ENCODE results near the gene PRKAG1.
A peak's percentile ranks its signal among the peaks of the same experiment; 100 is the strongest.

Gene PRKAG1

DNA sequence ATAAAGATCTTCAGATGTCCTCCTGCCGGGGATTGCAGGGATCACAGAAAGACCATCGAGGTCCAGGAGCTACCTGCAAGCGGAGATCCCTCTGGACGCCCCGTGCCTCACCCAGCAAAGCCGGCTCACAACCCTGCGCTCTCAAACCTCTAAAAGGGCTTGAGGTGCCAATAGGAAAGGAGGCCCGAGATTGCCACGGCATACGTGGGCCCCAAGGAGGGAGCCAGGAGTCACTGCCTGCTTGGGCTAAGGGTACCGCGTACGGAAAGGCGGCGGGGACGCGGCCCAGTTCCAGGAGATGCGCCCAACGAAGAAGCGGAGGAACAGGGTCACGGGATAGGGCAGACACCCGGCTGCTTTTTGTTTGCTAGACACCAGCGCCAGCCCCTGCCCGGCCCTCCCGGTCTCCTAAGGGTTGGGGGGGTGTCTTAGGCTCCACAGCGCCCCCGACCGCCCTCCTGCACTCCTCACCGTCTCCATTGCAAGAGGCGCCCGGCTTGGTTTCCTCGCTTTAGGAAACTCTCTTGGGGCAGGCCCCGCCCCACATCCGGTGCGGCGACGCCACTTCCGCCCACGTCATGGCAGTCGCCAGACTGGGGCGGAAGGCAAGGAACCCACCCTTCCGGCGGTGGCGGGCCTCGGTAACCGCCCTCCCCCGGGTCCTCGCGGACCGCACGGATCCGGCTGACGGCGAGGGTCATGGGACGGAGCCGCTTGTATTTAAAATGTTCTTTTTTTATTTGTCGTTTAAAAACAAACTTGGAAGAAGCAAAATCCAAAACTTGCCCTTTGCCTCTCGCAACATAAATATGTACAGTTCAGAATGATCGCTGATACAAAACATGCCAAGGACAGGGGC is at the start of gene PRKAG1 (continued):
- peak; percentile 69; the same call in 1 of the 2 replicates for TF ChIP-seq KLF10 (tag by site-specific recombination; IDR thresholded peaks at IDR 0.05)
- TF ChIP-seq, protein P1, sequence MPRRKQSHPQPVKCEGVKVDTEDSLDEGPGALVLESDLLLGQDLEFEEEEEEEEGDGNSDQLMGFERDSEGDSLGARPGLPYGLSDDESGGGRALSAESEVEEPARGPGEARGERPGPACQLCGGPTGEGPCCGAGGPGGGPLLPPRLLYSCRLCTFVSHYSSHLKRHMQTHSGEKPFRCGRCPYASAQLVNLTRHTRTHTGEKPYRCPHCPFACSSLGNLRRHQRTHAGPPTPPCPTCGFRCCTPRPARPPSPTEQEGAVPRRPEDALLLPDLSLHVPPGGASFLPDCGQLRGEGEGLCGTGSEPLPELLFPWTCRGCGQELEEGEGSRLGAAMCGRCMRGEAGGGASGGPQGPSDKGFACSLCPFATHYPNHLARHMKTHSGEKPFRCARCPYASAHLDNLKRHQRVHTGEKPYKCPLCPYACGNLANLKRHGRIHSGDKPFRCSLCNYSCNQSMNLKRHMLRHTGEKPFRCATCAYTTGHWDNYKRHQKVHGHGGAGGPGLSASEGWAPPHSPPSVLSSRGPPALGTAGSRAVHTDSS (tag by site-specific recombination; IDR thresholded peaks at IDR 0.05) = no peak
- TF ChIP-seq KLF1 (tag by site-specific recombination; IDR thresholded peaks at IDR 0.05) = peak; percentile 89
- no peak for TF ChIP-seq SCRT2 (tag by site-specific recombination; IDR thresholded peaks at IDR 0.05)
- TF ChIP-seq ZFP37 (tag by site-specific recombination; IDR thresholded peaks at IDR 0.05) = peak; percentile 87; the same call in 1 of the 2 replicates
- TF ChIP-seq ZSCAN30 (tag by site-specific recombination; IDR thresholded peaks at IDR 0.05) = peak; percentile 87
- TF ChIP-seq, protein P2, sequence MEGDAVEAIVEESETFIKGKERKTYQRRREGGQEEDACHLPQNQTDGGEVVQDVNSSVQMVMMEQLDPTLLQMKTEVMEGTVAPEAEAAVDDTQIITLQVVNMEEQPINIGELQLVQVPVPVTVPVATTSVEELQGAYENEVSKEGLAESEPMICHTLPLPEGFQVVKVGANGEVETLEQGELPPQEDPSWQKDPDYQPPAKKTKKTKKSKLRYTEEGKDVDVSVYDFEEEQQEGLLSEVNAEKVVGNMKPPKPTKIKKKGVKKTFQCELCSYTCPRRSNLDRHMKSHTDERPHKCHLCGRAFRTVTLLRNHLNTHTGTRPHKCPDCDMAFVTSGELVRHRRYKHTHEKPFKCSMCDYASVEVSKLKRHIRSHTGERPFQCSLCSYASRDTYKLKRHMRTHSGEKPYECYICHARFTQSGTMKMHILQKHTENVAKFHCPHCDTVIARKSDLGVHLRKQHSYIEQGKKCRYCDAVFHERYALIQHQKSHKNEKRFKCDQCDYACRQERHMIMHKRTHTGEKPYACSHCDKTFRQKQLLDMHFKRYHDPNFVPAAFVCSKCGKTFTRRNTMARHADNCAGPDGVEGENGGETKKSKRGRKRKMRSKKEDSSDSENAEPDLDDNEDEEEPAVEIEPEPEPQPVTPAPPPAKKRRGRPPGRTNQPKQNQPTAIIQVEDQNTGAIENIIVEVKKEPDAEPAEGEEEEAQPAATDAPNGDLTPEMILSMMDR (tag by site-specific recombination; IDR thresholded peaks at IDR 0.05) = peak; percentile 91
- TF ChIP-seq, protein P3, sequence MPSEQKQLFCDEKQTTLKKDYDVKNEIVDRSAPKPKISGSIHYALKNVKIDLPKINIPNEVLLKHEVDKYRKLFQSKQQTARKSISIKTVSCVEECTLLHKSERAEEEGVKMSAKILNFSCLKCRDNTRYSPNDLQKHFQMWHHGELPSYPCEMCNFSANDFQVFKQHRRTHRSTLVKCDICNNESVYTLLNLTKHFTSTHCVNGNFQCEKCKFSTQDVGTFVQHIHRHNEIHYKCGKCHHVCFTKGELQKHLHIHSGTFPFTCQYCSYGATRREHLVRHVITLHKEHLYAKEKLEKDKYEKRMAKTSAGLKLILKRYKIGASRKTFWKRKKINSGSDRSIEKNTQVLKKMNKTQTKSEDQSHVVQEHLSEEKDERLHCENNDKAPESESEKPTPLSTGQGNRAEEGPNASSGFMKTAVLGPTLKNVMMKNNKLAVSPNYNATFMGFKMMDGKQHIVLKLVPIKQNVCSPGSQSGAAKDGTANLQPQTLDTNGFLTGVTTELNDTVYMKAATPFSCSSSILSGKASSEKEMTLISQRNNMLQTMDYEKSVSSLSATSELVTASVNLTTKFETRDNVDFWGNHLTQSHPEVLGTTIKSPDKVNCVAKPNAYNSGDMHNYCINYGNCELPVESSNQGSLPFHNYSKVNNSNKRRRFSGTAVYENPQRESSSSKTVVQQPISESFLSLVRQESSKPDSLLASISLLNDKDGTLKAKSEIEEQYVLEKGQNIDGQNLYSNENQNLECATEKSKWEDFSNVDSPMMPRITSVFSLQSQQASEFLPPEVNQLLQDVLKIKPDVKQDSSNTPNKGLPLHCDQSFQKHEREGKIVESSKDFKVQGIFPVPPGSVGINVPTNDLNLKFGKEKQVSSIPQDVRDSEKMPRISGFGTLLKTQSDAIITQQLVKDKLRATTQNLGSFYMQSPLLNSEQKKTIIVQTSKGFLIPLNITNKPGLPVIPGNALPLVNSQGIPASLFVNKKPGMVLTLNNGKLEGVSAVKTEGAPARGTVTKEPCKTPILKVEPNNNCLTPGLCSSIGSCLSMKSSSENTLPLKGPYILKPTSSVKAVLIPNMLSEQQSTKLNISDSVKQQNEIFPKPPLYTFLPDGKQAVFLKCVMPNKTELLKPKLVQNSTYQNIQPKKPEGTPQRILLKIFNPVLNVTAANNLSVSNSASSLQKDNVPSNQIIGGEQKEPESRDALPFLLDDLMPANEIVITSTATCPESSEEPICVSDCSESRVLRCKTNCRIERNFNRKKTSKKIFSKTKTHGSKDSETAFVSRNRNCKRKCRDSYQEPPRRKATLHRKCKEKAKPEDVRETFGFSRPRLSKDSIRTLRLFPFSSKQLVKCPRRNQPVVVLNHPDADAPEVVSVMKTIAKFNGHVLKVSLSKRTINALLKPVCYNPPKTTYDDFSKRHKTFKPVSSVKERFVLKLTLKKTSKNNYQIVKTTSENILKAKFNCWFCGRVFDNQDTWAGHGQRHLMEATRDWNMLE (tag by site-specific recombination; conservative IDR thresholded peaks at IDR 0.05; ENCODE audit: low read depth) = peak; percentile 86
- no peak for TF ChIP-seq ZNF202 (tag by site-specific recombination; IDR thresholded peaks at IDR 0.05; ENCODE audit: borderline replicate concordance)
- TF ChIP-seq, protein P4, sequence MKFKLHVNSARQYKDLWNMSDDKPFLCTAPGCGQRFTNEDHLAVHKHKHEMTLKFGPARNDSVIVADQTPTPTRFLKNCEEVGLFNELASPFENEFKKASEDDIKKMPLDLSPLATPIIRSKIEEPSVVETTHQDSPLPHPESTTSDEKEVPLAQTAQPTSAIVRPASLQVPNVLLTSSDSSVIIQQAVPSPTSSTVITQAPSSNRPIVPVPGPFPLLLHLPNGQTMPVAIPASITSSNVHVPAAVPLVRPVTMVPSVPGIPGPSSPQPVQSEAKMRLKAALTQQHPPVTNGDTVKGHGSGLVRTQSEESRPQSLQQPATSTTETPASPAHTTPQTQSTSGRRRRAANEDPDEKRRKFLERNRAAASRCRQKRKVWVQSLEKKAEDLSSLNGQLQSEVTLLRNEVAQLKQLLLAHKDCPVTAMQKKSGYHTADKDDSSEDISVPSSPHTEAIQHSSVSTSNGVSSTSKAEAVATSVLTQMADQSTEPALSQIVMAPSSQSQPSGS (tag by site-specific recombination; IDR thresholded peaks at IDR 0.05; ENCODE audit: low read depth) = peak; percentile 62; the same call in 1 of the 2 replicates
- TF ChIP-seq, protein P5, sequence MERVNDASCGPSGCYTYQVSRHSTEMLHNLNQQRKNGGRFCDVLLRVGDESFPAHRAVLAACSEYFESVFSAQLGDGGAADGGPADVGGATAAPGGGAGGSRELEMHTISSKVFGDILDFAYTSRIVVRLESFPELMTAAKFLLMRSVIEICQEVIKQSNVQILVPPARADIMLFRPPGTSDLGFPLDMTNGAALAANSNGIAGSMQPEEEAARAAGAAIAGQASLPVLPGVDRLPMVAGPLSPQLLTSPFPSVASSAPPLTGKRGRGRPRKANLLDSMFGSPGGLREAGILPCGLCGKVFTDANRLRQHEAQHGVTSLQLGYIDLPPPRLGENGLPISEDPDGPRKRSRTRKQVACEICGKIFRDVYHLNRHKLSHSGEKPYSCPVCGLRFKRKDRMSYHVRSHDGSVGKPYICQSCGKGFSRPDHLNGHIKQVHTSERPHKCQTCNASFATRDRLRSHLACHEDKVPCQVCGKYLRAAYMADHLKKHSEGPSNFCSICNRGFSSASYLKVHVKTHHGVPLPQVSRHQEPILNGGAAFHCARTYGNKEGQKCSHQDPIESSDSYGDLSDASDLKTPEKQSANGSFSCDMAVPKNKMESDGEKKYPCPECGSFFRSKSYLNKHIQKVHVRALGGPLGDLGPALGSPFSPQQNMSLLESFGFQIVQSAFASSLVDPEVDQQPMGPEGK (tag by site-specific recombination; IDR thresholded peaks at IDR 0.05) = peak; percentile 95
- TF ChIP-seq, protein P6, sequence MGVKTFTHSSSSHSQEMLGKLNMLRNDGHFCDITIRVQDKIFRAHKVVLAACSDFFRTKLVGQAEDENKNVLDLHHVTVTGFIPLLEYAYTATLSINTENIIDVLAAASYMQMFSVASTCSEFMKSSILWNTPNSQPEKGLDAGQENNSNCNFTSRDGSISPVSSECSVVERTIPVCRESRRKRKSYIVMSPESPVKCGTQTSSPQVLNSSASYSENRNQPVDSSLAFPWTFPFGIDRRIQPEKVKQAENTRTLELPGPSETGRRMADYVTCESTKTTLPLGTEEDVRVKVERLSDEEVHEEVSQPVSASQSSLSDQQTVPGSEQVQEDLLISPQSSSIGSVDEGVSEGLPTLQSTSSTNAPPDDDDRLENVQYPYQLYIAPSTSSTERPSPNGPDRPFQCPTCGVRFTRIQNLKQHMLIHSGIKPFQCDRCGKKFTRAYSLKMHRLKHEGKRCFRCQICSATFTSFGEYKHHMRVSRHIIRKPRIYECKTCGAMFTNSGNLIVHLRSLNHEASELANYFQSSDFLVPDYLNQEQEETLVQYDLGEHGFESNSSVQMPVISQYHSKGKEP (tag by site-specific recombination; IDR thresholded peaks at IDR 0.05) = peak; percentile 22; the same call in 1 of the 2 replicates
- TF ChIP-seq ZNF157 (tag by site-specific recombination; IDR thresholded peaks at IDR 0.05) = no peak
- 0 out of 2 replicates have a peak, but pooled peaks have one; percentile 7 for TF ChIP-seq ZNF184 (tag by site-specific recombination; IDR thresholded peaks at IDR 0.05)
- peak; percentile 69 for TF ChIP-seq YY1 (tag by site-specific recombination; IDR thresholded peaks at IDR 0.05)
- peak; percentile 84 for TF ChIP-seq ZNF660 (tag by site-specific recombination; IDR thresholded peaks at IDR 0.05)
- TF ChIP-seq, protein P7, sequence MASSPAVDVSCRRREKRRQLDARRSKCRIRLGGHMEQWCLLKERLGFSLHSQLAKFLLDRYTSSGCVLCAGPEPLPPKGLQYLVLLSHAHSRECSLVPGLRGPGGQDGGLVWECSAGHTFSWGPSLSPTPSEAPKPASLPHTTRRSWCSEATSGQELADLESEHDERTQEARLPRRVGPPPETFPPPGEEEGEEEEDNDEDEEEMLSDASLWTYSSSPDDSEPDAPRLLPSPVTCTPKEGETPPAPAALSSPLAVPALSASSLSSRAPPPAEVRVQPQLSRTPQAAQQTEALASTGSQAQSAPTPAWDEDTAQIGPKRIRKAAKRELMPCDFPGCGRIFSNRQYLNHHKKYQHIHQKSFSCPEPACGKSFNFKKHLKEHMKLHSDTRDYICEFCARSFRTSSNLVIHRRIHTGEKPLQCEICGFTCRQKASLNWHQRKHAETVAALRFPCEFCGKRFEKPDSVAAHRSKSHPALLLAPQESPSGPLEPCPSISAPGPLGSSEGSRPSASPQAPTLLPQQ (tag by site-specific recombination; IDR thresholded peaks at IDR 0.05) = peak; percentile 75
- no peak; the same call in 1 of the 2 replicates for TF ChIP-seq ZNF768 (tag by site-specific recombination; IDR thresholded peaks at IDR 0.05)

Data from HEK293 (cell line).